ENCODE data around the gene FILIP1L.

FILIP1L gene

GRCh38 chr3:99892332-99892731 lies 222.0 kb downstream of the FILIP1L start:
- no peak for DNase-seq (ENCODE audit: low read depth in 3 of 3)

- no peak for DNase-seq (ENCODE audit: low read depth in 3 of 3)
Measured at GRCh38 chr3:99891610-99892285, 222.6 kb downstream of the FILIP1L start.

GRCh38 chr3:99885851-99886250 lies 228.4 kb downstream of the FILIP1L start:
- no peak for DNase-seq (ENCODE audit: low read depth in 3 of 3)

GRCh38 chr3:99885085-99885484 lies 229.2 kb downstream of the FILIP1L start:
- no peak for DNase-seq (ENCODE audit: low read depth in 3 of 3)

DNA sequence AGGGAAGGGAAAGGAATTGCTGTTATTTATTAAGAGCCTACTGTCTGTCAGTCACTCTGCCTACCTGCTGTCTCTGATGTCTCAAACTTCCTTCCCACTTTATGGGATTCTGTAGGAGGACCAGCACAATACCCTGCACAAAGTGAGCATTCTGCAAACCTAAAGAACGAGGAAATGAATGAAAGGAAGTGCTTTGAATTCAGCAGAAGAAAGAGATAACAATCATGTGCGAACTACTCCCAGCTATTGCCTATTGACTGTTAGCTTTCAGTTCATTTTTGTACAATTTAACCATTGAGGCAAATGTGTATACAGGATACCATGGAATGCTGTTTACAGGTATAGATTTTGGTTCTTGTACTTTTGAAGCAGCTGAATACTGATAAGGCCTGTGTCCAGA lies 229.8 kb downstream of the FILIP1L start:
- DNase-seq (ENCODE audit: low read depth in 3 of 3) = no peak

DNA sequence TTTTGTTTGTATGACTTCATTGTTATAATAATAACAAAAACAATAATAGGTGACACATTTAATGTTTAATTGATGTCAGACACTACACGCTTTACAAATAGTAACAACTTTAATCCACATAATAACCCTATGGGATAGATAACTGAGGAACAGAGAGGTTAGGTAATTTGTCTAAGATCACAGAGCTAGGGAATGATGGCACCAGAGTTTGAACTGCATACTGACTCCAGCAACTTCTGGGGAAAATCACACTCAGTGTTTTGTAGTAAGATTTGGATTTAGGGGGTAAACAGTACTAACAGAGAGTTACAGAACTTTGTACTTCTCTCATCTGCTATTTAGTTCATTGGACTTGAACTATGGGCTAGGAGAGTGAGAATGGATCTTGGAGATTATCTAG lies 230.6 kb downstream of the FILIP1L start:
- no peak for DNase-seq (ENCODE audit: low read depth in 3 of 3)

DNA sequence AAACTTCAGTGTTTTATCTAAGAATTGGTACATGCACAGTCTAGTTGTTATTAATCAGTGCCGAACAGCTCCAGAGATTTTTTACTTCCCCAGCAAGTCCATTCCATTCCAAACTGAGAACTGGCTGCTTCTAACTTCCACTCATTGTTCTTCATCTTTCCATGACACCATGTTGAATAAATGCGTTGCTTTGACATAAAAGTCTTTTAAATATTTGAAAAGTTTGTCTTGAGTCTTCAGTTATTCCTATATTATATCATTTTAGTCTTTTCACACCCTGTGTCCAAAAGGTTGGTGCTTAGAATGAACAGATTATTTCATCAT lies 231.2 kb downstream of the FILIP1L start:
- no peak for DNase-seq (ENCODE audit: low read depth in 3 of 3)

DNA sequence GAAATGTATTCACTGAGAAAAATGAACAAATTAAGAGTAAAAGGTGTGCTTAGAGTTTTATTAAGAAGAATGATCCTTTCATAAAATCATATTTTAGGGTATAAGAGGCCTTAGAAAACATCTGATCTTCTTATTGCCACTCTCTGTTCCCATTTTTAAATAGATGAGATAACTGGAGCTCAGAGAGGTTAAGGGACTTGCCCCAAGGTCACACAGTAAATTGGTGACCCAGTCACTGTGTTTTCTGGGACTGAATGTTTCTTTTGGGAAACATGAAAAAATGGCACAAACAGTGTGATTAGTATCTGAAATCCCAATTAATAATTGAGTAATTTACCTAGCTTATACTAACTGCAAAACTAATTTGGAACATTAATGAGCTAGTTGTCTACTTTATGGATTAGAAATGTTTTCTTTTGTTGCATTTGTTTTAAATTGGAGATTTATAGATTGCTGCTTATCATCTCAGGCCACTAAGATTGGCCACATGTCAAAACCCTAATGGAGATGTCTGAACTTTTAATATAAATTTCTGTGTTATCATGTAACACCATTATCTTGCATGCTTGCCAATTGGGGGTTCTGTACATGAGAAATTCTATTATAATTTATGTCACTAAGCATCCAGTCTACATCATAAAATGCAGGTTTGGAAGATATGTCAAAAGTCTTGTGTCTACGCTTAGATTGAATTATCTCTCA lies 231.7 kb downstream of the FILIP1L start:
- DNase-seq (ENCODE audit: low read depth in 3 of 3) = no peak

- DNase-seq (ENCODE audit: low read depth in 3 of 3) = no peak
Measured at GRCh38 chr3:99881121-99881524, 233.2 kb downstream of the FILIP1L start.

- DNase-seq (ENCODE audit: low read depth in 3 of 3) = no peak
Measured at GRCh38 chr3:99879275-99879674, 235.0 kb downstream of the FILIP1L start.

DNA sequence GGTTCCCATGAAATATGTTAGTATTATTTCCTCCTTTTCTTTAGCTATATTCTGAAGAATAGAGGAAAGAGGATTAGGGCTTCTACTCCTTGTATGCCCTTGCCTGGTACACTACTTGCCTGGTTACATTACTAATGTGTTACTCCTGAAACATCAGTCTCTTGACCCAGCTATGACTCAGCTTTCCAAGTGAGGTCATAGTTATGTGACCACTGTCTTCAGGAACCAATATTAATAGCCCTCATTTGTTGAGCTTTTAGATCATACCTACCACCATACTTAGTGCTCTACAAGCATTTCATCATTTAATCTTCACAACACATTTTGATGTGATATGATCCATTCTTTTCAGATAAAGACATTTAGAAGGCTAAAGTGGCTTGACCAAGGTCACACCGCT lies 236.3 kb downstream of the FILIP1L start:
- DNase-seq (ENCODE audit: low read depth in 3 of 3) = no peak

GRCh38 chr3:99877031-99877579 lies 237.2 kb downstream of the FILIP1L start:
- DNase-seq (ENCODE audit: low read depth in 3 of 3) = no peak

DNA sequence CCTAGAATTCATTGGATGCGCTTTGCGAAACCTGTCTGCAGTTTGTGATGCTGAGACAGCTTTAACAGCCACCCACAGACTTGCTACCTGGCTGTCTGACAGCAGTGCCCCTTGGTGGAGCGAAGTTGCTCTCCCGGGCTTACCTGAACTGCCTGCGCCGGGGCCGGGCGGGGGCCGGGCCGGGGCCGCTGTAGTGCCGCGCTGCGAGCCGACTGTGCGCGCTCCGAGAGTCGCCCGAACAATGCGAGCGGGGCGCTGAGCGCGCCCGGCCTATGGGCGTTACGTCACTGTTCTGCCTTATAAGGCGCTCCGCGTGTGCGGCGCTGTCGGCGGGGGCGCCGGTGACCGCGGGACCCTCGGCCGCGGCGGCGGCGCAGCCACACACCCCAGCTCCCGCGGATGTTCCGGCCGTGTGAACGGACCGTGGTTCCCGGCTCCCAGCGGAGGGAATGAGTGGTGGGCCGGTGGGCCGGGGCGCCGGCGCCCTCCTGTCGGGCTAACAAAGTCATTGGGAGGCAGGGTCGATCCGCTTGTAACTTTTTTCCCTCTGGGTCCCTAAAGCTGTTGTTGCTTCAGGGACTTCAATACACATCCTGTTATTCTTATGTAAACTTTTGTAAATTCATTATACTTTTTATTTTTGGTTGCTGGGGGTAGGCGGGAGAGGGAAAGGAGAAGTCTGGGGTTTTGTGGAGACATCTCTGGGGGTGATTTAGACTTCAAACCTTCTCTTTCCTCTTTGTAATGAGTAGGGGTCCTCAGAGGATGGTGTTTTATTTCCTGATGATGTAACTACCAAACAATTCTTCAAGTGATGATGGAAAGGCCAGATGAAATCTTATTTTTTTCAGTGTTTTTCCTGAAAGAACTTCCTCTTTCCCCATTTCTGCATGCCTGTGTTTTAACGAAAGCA lies 238.1 kb downstream of the FILIP1L start:
- peak; percentile 24 to 58 (median 26) for DNase-seq (ENCODE audit: low read depth in 3 of 3)

GRCh38 chr3:99875581-99875928 lies 238.7 kb downstream of the FILIP1L start:
- no peak for DNase-seq (ENCODE audit: low read depth in 3 of 3)

GRCh38 chr3:99874237-99875002 lies 239.9 kb downstream of the FILIP1L start:
- no peak for DNase-seq (ENCODE audit: low read depth in 3 of 3)

GRCh38 chr3:99873269-99874102 lies 240.8 kb downstream of the FILIP1L start:
- no peak for DNase-seq (ENCODE audit: low read depth in 3 of 3)

GRCh38 chr3:99872923-99873254 lies 241.4 kb downstream of the FILIP1L start:
- DNase-seq (ENCODE audit: low read depth in 3 of 3) = no peak

DNA sequence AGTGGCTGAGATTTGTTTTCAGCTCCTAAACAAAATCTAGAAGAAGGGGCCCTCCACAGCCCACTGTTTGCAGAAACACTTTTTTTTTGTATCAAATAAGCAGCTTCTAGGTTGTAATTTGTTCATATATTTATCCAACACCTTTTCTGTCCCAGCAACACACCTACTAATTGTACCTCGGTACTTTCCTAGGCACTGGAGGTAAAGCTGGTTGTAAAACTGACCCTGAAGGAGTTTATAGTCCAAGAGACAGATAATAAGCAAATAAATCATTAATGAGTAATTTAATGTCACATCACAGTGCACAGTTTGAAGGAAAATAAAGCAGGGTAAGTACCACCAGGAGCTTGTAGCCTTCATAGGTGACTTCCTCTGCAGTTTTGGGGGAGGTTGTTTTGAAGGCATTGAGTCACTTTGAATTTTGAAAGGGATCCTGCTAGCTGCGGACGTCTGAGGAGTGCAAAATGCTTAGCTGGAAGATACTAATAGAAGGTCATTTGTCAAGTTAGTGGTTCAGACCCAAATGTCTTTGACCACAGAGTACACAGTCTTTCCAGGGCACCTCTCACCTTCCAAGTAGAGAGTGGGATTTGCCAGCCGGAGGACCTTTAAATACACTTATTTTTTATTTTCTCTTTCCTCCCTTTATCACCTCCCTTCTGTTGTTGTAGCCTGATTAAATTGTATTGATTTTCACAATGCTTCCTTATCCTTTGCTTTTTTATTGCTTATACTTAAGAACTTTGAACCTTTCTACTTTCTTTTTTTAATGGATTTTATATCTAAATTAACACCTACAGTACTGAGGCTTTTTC lies 242.9 kb downstream of the FILIP1L start:
- DNase-seq (ENCODE audit: low read depth in 3 of 3) = no peak

DNA sequence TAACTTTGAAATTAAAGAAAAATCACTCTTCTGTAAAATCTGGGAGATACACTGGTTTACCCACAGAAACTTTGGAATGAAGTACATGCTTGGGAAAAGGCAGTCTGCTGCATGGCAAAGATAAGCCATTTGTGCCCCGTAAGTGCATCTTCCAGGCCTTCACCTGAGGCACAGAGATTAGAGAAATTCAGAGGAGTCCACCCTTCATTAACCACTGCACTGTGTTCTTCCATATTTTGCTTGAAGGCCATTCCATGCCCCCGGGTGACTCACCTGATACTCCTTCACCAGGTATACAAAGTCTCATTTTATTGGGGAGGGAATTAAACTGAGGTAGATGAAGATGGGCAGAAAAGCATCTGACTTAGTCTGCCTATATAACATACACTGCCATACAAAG lies 243.6 kb downstream of the FILIP1L start:
- DNase-seq (ENCODE audit: low read depth in 3 of 3) = no peak

GRCh38 chr3:99869621-99870020 lies 244.7 kb downstream of the FILIP1L start:
- DNase-seq (ENCODE audit: low read depth in 3 of 3) = no peak
